SU-DHL-6 (cell line): ENCODE results near the gene KLK13.

Experiments
- H2AFZ ChIP-seq: fragments of 200-600 bp; sonication (generic); 2 replicates; pipeline ENCODE4 v1.6.1; 2014; ENCODE audit warnings: low read depth, mild to moderate bottlenecking, moderate library complexity, mixed read lengths, antibody characterized with exemption, low read length; ENCODE audit not compliant: severe bottlenecking
- H3F3A ChIP-seq: fragments of 200-600 bp; shearing (Covaris generic); 2 replicates; pipeline ENCODE4 v1.6.0; 2016; ENCODE audit warnings: antibody characterized with exemption, mild to moderate bottlenecking; ENCODE audit not compliant: insufficient read depth
- H3K27ac ChIP-seq: fragments of 200-600 bp; sonication (generic); 2 replicates; pipeline ENCODE4 v1.5.1; 2016; ENCODE audit warnings: low read depth, mild to moderate bottlenecking, low read length, moderate library complexity, mixed read lengths
- H3K27me3 ChIP-seq: fragments of 200-600 bp; sonication (generic), shearing (Covaris generic); 2 replicates; pipeline ENCODE4 v1.6.0; 2014; ENCODE audit warnings: mild to moderate bottlenecking, low read length
- H3K36me3 ChIP-seq: fragments of 200-600 bp; sonication (generic); 2 replicates; pipeline ENCODE4 v1.6.1; 2014; ENCODE audit warnings: mild to moderate bottlenecking, low read length, mixed read lengths
- H3K4me2 ChIP-seq: fragments of 300-600, 200-600 bp; shearing (Covaris generic), sonication (generic); 2 replicates; pipeline ENCODE4 v1.6.0; 2014; ENCODE audit warnings: low read length, low read depth, mild to moderate bottlenecking; ENCODE audit not compliant: poor library complexity, severe bottlenecking
- H3K4me3 ChIP-seq: fragments of 200-600 bp; sonication (generic); 2 replicates; pipeline ENCODE4 v1.5.1; 2014; ENCODE audit warnings: antibody characterized with exemption, low read length, mild to moderate bottlenecking, mixed read lengths; ENCODE audit not compliant: insufficient read depth, poor library complexity, severe bottlenecking
- H3K79me2 ChIP-seq: fragments of 200-600 bp; sonication (generic); 2 replicates; pipeline ENCODE4 v1.6.1; 2014; ENCODE audit warnings: mild to moderate bottlenecking, low read length, moderate library complexity; ENCODE audit not compliant: insufficient read depth
- H3K9ac ChIP-seq: fragments of 200-600 bp; sonication (generic); 2 replicates; pipeline ENCODE4 v1.7.0; 2014; ENCODE audit warnings: mild to moderate bottlenecking, low read length
- H3K9me2 ChIP-seq: fragments of 200-600 bp; sonication (generic); replicated peaks from 2 replicates; pipeline ENCODE4 v1.6.1; 2014; ENCODE audit warnings: low read length; ENCODE audit not compliant: insufficient read depth
- H3K9me3 ChIP-seq: fragments of 200-600 bp; sonication (generic); 2 replicates; pipeline ENCODE4 v1.6.1; 2014; ENCODE audit warnings: low read length, mixed read lengths; ENCODE audit not compliant: insufficient read depth
- H4K20me1 ChIP-seq: fragments of 200-600 bp; sonication (generic); 2 replicates; pipeline ENCODE4 v1.6.1; 2014; ENCODE audit warnings: low read depth, mild to moderate bottlenecking, antibody characterized with exemption, low read length, moderate library complexity, mixed read lengths
- CTCF ChIP-seq: fragments of 200-600 bp; sonication (generic); IDR thresholded peaks from one replicate; pipeline ENCODE4 v1.5.1; 2017; ENCODE audit warnings: antibody characterized with exemption, mild to moderate bottlenecking, low read length, moderate library complexity; ENCODE audit not compliant: insufficient read depth, poor library complexity, severe bottlenecking
- EZH2phosphoT487 ChIP-seq: fragments of 200-600 bp; sonication (generic), shearing (Covaris generic); conservative IDR thresholded peaks from 2 replicates; pipeline ENCODE4 v1.6.1; 2018; ENCODE audit warnings: mild to moderate bottlenecking, antibody characterized with exemption, low read length, moderate library complexity, mixed read lengths

KLK13 gene

GRCh38 chr19:51060973-51061372, 3.9 kb downstream of the KLK13 start:
- no peak overlapping the region for H3K4me2 ChIP-seq
- no peaks in the 10 kb centered on the region for H3K36me3 ChIP-seq
- H3K27me3 ChIP-seq = no peaks in the 10 kb centered on the region
- no peaks in the 10 kb centered on the region for H3K79me2 ChIP-seq
- no peak overlapping the region for H3K9ac ChIP-seq
- H3F3A ChIP-seq = no peaks in the 10 kb centered on the region
- no peaks in the 10 kb centered on the region for H4K20me1 ChIP-seq
- H3K27ac ChIP-seq = no peak overlapping the region
- H3K4me3 ChIP-seq = no peak overlapping the region
- no peak overlapping the region for H2AFZ ChIP-seq
- no peaks in the 10 kb centered on the region for H3K9me3 ChIP-seq
- TF ChIP-seq EZH2phosphoT487 (no peak), CTCF (no peak)
- H3K9me2 ChIP-seq = no peaks in the 10 kb centered on the region

- Histone ChIP-seq H3K9me2 (no peaks in the 10 kb centered on the region), H2AFZ (no peak overlapping the region), H3K9ac (no peak overlapping the region), H4K20me1 (no peaks in the 10 kb centered on the region), H3F3A (no peaks in the 10 kb centered on the region), H3K27ac (no peak overlapping the region), H3K4me2 (no peak overlapping the region), H3K36me3 (no peaks in the 10 kb centered on the region), H3K9me3 (no peaks in the 10 kb centered on the region), H3K4me3 (no peak overlapping the region), H3K27me3 (no peaks in the 10 kb centered on the region), H3K79me2 (no peaks in the 10 kb centered on the region)
- TF ChIP-seq CTCF (no peak), EZH2phosphoT487 (no peak)
Measured at GRCh38 chr19:51060336-51060735, 4.6 kb downstream of the KLK13 start.

DNA sequence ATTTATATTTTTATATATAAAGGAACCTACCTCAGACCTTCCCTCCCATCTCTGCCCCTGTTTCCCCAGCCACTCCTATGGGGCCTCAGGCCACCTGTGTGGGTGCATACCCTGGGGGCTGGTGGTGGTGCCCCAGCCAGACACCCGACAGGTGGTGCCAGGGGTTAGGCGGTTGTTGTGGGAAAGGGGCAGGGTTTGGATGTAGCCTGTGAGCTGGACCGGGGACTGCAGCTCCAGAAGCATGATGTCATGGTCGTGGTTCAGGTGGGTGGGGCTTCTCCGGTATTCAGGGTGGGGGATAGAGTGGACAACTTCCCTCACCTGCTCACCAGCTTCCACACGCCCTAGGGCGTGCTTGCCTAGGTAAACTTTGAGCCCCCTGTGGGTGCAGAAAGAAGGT, 5.2 kb downstream of the KLK13 start:
- no peaks in the 10 kb centered on the region for H3K9me2 ChIP-seq
- H3K36me3 ChIP-seq = no peaks in the 10 kb centered on the region
- TF ChIP-seq CTCF (no peak), EZH2phosphoT487 (no peak)
- no peak overlapping the region for H3K4me3 ChIP-seq
- no peak overlapping the region for H2AFZ ChIP-seq
- no peaks in the 10 kb centered on the region for H4K20me1 ChIP-seq
- no peak overlapping the region for H3K4me2 ChIP-seq
- H3K9ac ChIP-seq = no peak overlapping the region
- no peaks in the 10 kb centered on the region for H3K27me3 ChIP-seq
- H3K27ac ChIP-seq = no peak overlapping the region
- no peaks in the 10 kb centered on the region for H3K9me3 ChIP-seq
- no peaks in the 10 kb centered on the region for H3F3A ChIP-seq
- H3K79me2 ChIP-seq = no peaks in the 10 kb centered on the region

DNA sequence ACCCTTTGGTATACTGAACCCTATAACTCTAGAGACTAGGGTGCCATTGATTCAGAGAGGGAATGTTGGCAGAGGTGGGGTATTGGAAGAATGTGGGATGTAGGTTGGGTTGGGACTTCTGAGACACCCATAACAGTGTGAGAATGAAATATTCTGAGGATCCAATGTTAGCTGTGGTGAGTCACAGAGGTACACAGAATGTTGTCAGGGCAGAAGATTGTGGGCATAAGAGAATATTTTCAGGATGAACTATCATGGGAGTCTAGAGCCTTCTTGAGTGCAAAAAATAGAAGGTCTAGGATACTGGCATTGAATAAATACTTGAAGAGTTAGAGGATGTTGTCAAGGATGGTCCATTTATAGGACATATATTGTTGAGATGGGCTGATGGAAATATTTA, 9.0 kb downstream of the KLK13 start:
- Histone ChIP-seq H4K20me1 (no peaks in the 10 kb centered on the region), H3K9ac (no peak overlapping the region), H3K79me2 (no peaks in the 10 kb centered on the region), H3K9me2 (no peaks in the 10 kb centered on the region), H3K27me3 (no peaks in the 10 kb centered on the region), H3K4me2 (no peak overlapping the region), H2AFZ (no peak overlapping the region), H3K27ac (no peak overlapping the region), H3K4me3 (no peak overlapping the region), H3K9me3 (no peaks in the 10 kb centered on the region), H3K36me3 (no peaks in the 10 kb centered on the region), H3F3A (no peaks in the 10 kb centered on the region)
- no peak for TF ChIP-seq EZH2phosphoT487
- no peak for TF ChIP-seq CTCF
